ENCODE measurements around the gene LRRC58.
"Not testable (repeated sequence)": the region's sequence is repeated elsewhere in the genome, so short reads cannot be mapped to it uniquely, and the experiment has no call there.

Gene LRRC58

GRCh38 chr3:120348991-120349854 is at the start of gene LRRC58:
TSS of gene LRRC58 (minus strand) at chr3:120349354. CDS start at chr3:120349243, 111 bp downstream.
- DNase-seq (ENCODE audit: low read depth in 2 of 2): peak; percentile 78 to 88

- no peak for DNase-seq (ENCODE audit: low read depth in 2 of 2)
These were observed 47.3 kb upstream of the LRRC58 start for GRCh38 chr3:120396469-120396868.

DNA sequence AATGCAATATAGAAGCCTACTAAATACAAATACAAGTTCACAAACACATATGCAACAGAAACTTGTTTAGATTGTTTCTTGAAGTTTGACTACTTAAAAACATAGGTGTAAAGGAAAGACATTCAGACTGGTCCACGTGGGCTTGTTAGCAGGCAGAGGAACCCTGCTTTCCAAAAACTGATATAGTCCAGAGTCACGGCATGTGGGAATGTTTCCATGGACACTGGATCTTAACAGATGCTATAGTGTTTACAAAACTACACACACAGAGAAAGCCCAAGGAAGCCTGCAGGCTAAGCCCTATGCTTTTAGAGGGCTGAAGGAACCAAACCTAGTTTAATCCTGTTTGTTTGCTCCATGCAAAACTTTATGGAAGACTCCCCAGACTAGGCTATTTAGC is 45.2 kb upstream of the LRRC58 start:
- DNase-seq (ENCODE audit: low read depth in 2 of 2): no peak

DNA sequence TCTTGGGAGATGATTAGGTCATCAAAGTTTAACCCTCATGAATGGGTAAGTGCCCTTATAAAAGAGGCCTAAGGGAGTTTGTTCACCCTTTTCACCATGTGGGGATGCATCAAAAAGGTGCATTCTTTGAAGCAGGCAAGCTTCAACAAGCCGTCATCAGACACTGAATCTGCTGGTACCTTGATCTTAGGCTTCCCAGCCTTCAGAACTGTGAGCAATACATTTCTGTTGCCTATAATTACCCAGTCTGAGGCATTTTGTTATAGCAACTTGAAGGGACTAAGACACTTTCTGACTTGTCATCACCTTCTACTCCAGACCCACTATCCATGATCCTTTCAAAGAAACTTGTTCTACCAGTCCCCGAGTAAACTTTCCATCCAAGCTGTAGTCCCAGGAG is 44.6 kb upstream of the LRRC58 start:
- DNase-seq (ENCODE audit: low read depth in 2 of 2): no peak

GRCh38 chr3:120393243-120393642 is 44.1 kb upstream of the LRRC58 start:
- no peak for DNase-seq (ENCODE audit: low read depth in 2 of 2)

DNA sequence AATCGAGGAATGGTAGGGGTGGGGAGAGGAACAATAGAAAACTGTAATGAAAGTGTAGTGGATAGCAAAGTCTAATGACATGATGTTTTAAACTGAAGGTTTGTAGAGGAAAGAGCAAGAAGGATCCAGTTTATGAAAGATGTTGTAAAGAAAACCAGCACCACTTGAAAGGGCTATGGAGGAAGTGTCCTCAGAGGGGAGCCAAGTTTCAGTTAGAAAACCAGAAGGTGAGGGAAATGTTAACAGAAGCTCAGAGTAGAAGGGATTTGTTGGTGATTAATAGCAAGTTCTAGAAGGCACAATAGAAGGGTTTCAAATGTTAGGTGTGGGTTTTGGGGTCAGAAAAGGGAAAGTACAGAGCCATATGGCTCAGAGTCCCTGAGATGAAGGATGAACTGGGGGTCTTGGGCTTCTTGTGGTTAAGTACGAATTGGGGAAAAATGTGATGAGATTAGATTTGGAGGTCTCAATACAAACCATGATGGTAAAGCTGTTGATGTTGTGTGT is 33.8 kb upstream of the LRRC58 start:
- DNase-seq (ENCODE audit: low read depth in 2 of 2): no peak

DNA sequence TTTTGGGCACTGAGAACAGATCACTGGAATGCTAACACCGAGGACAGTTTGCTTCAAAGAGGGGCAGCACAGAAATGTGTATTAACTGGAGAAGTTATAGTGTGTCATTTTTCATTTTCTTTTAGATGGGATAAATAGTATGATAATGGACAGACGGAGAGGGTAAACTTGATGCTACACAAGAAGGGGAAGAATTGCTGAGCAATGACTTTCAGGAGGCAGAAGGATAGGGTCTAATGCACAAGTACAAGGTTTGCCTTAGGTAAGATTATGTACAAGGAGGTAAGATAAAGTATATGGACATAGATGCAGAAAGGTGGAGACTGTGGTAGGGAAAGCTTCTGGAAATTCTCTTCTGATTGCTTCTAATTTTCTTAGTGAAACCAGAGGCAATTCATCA is 32.3 kb upstream of the LRRC58 start:
- DNase-seq (ENCODE audit: low read depth in 2 of 2): no peak

DNA sequence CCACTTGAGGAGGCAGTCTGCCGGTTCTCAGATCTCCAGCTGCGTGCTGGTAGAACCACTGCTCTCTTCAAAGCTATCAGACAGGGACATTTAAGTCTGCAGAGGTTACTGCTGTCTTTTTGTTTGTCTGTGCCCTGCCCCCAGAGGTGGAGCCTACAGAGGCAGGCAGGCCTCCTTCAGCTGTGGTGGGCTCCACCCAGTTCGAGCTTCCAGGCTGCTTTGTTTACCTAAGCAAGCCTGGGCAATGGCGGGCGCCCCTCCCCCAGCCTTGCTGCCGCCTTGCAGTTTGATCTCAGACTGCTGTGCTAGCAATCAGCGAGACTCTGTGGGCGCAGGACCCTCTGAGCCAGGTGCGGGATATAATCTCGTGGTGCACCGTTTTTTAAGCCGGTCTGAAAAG is 28.8 kb upstream of the LRRC58 start:
- DNase-seq (ENCODE audit: low read depth in 2 of 2): not testable (repeated sequence)

- DNase-seq (ENCODE audit: low read depth in 2 of 2): no peak
These were observed 21.3 kb upstream of the LRRC58 start for GRCh38 chr3:120370463-120370862.

DNA sequence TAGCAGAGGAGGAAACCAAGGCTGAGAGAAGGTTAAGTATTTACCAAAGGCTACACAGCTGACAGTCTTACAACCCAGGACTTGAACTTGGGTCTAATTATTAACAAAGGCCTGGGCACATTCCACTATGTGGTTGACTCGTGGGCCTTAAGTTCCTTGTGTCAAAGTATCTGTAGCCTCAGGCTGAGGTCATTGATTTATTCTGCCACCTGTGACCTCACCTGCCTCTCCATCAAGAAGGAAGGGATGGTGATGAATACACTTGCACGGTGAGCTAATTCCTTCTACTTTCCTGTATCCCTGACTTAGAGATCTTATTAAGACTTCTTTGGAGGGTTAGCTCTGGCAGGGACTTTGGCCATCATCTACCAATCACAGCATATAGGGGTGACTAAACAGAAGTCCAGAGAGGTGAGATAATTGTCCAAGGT is 19.9 kb upstream of the LRRC58 start:
- no peak for DNase-seq (ENCODE audit: low read depth in 2 of 2)

GRCh38 chr3:120368172-120368571 is 19.0 kb upstream of the LRRC58 start:
- DNase-seq (ENCODE audit: low read depth in 2 of 2): no peak

GRCh38 chr3:120364821-120365220 is 15.7 kb upstream of the LRRC58 start:
- DNase-seq (ENCODE audit: low read depth in 2 of 2): no peak

GRCh38 chr3:120364101-120364500 is 14.9 kb upstream of the LRRC58 start:
- DNase-seq (ENCODE audit: low read depth in 2 of 2): no peak

DNA sequence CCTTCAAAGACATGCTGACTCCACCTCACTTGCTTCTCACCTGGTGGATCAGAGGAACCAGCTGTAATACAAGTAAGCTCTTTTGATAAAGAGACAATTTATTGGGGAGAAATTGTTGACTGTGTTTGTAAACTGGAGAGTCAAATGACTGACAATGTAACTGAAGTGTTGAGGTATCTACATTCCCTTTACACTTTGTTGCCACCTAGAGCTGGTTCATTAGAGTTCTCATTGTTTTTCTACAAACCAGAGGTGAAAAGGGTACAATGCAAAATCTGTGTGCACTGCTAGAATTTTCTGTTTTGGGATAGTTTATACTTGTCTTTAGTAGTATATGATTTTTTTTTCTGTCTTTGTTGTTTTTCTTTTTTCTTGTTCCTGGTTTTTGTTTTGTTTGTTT is 8.7 kb upstream of the LRRC58 start:
- DNase-seq (ENCODE audit: low read depth in 2 of 2): no peak

GRCh38 chr3:120355486-120355885 is 6.3 kb upstream of the LRRC58 start:
- DNase-seq (ENCODE audit: low read depth in 2 of 2): no peak

- DNase-seq (ENCODE audit: low read depth in 2 of 2): no peak
These were observed 4.3 kb upstream of the LRRC58 start for GRCh38 chr3:120353463-120353862.

DNA sequence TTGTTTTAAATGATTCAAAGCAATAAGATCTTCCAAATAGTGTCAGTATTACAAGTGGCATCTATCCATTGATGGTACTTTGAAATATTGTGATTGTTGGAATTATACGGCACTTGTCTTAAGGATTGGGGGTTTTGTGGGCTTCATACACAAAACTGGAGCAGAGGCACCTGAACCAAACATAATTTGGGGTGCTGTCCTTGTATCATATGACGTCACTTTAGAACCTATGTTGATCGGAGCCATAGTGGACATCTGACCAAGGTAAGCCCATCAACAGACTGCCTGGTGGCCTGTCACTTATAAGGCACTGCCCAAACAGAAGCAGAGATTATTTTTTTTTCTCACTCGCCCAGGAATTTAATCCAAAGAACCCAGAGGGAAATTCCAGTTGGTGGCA is 2.9 kb upstream of the LRRC58 start:
- no peak for DNase-seq (ENCODE audit: low read depth in 2 of 2)

DNA sequence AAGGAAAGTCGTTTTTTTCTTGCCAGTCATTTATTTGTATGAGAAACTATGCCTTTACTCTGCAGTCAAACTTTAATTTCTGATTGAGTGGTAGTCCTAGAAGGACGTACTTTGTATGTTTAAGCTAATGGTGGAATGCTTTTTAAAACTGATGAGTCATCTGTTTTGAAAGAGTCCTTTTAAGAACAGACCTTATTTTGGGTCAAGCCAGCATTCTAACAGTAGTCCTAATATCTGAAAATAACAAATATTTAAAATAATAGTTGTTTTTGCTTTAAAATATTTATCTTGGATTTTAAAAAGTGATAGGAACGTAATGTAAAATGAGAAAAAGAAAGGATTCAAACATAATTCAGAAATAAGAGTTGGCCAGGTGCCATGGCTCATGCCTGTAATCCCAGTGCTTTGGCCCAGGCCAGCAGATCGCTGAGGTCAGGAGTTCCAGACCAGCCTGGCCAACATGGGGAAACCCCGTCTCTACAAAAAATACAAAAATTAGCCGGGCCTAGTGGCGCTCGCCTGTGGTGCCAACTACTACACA is 1.3 kb upstream of the LRRC58 start:
- DNase-seq (ENCODE audit: low read depth in 2 of 2): no peak

DNA sequence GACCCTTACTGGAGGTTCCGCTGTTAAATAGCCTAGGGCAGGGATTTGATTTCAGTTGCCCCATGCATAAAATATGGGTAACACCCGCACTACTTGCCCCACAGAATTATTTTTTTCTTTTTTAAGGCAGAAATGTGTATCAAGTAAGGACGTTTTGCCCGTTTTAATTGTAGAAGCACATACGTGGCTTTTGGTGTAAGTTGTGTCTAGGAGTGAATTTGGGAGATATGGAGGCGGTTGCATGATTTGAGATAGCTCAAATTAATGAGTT is 636 bp upstream of the LRRC58 start:
- DNase-seq (ENCODE audit: low read depth in 2 of 2): no peak

GRCh38 chr3:120348065-120348990 is 826 bp downstream of the LRRC58 start:
- peak in 1 of 2 donors; percentile 26 for DNase-seq (ENCODE audit: low read depth in 2 of 2)

GRCh38 chr3:120344349-120344748 is 4.8 kb downstream of the LRRC58 start:
- no peak for DNase-seq (ENCODE audit: low read depth in 2 of 2)

GRCh38 chr3:120341658-120342346 is 7.4 kb downstream of the LRRC58 start:
- no peak for DNase-seq (ENCODE audit: low read depth in 2 of 2)

Measured in stimulated activated CD4-positive, alpha-beta T cell treated with anti-CD3 and anti-CD28 coated beads, Interleukin-1b, Interleukin-23, amount 100 ng/mL, for 4 hours (primary cell).